IPS-20b (cell line): ENCODE data around the gene HDAC9.

Experiments
- H3K27ac ChIP-seq: one replicate; pipeline ENCODE4 v1.5.1; 2013; ENCODE audit warnings: low read length
- H3K27me3 ChIP-seq: 2 replicates; pipeline ENCODE4 v1.6.1; 2013; ENCODE audit warnings: mild to moderate bottlenecking, low read length, inconsistent platforms; ENCODE audit not compliant: insufficient read depth
- H3K36me3 ChIP-seq: 2 replicates; pipeline ENCODE4 v1.6.1; 2013; ENCODE audit warnings: low read depth, mild to moderate bottlenecking, inconsistent platforms, low read length, moderate library complexity; ENCODE audit not compliant: insufficient read depth
- H3K4me1 ChIP-seq: 2 replicates; pipeline ENCODE4 v1.6.1; 2013; ENCODE audit warnings: mild to moderate bottlenecking, control low read depth, inconsistent platforms, low read length, moderate library complexity; ENCODE audit not compliant: insufficient read depth
- H3K4me3 ChIP-seq: 2 replicates; pipeline ENCODE4 v1.5.1; 2013; ENCODE audit warnings: mild to moderate bottlenecking, low read length, inconsistent platforms
- H3K9ac ChIP-seq: 2 replicates; pipeline ENCODE4 v1.6.1; 2013; ENCODE audit warnings: low read depth, mild to moderate bottlenecking, inconsistent platforms, low read length, moderate library complexity
- H3K9me3 ChIP-seq: 2 replicates; pipeline ENCODE4 v1.6.1; 2013; ENCODE audit warnings: mild to moderate bottlenecking, low read depth, low read length, inconsistent platforms; ENCODE audit not compliant: insufficient read depth

The HDAC9 gene

GRCh38 chr7:18495412-18496340 lies at the start of gene HDAC9:
Gene HDAC9, plus strand, starts transcription at chr7:18495749. Its CDS starts 554 bp downstream, at chr7:18496303.
- H3K9ac ChIP-seq, result peak within 1 kb of the TSS; percentile 88
- peak within 1 kb of the TSS; percentile 75 for H3K27ac ChIP-seq
- peaks cover 25% of the 10 kb centered on the region for H3K4me1 ChIP-seq
- no peaks in the 10 kb centered on the region for H3K36me3 ChIP-seq
- H3K4me3 ChIP-seq, result peak within 1 kb of the TSS; percentile 80
- no peaks in the 10 kb centered on the region for H3K27me3 ChIP-seq
- no peaks in the 10 kb centered on the region for H3K9me3 ChIP-seq

GRCh38 chr7:18445916-18446520 lies 49.5 kb upstream of the HDAC9 start:
- Histone ChIP-seq H3K9ac (no peak overlapping the region), H3K9me3 (no peaks in the 10 kb centered on the region), H3K27me3 (no peaks in the 10 kb centered on the region), H3K4me3 (no peak overlapping the region), H3K27ac (no peak overlapping the region), H3K36me3 (no peaks in the 10 kb centered on the region), H3K4me1 (peaks cover 12% of the 10 kb centered on the region; the same call in 1 of the 2 replicates)

DNA sequence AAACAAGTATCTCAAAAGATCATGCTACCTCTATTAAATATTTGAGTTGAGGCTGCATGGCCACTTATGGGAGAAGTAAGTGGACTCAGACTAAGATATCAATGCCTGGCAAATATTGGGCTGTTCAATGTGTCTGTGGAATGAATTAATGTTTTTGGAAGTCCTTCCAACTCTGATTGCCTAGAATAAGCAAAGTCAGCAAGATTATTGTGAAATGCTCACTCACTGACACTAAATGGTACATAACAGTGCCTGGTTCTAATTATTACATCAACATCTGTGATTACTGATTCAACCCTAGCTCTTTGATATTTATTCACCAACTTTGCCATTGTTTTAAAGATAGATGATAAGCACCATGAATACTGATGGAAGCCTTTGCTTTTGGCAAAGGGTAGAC lies 45.5 kb upstream of the HDAC9 start:
- no peaks in the 10 kb centered on the region for H3K36me3 ChIP-seq
- no peak overlapping the region for H3K27ac ChIP-seq
- peaks cover 4% of the 10 kb centered on the region; the same call in 1 of the 2 replicates for H3K4me1 ChIP-seq
- H3K9me3 ChIP-seq, result no peaks in the 10 kb centered on the region
- H3K27me3 ChIP-seq, result no peaks in the 10 kb centered on the region
- no peak overlapping the region for H3K4me3 ChIP-seq
- H3K9ac ChIP-seq, result no peak overlapping the region

DNA sequence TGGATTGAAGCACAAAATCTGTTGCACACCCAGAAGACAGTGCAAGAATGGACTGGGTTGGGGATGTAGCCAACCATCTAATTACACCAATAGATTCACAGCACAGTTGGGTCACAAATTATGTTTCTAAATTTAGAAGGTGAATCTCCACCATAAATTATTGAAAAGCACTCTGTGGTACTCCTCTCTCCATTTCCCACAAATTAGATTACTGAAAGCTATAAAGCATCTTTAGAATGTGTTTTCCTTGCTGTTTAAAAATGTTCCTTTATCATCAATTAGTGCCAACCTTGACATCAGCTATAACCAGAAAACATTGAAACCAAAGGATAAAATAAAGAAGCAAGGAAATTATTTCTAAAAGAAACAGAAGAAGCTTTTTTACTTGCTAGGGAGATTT lies 39.9 kb upstream of the HDAC9 start:
- H3K9ac ChIP-seq, result no peak overlapping the region
- H3K27me3 ChIP-seq, result no peaks in the 10 kb centered on the region
- H3K36me3 ChIP-seq, result no peaks in the 10 kb centered on the region
- H3K4me1 ChIP-seq, result no peaks in the 10 kb centered on the region
- no peaks in the 10 kb centered on the region for H3K9me3 ChIP-seq
- H3K4me3 ChIP-seq, result no peak overlapping the region
- no peak overlapping the region for H3K27ac ChIP-seq

- Histone ChIP-seq H3K27ac (no peak overlapping the region), H3K4me3 (no peak overlapping the region), H3K9me3 (no peaks in the 10 kb centered on the region), H3K9ac (no peak overlapping the region), H3K4me1 (no peaks in the 10 kb centered on the region), H3K36me3 (no peaks in the 10 kb centered on the region), H3K27me3 (no peaks in the 10 kb centered on the region)
Observed at GRCh38 chr7:18457832-18458231, 37.7 kb upstream of the HDAC9 start.

DNA sequence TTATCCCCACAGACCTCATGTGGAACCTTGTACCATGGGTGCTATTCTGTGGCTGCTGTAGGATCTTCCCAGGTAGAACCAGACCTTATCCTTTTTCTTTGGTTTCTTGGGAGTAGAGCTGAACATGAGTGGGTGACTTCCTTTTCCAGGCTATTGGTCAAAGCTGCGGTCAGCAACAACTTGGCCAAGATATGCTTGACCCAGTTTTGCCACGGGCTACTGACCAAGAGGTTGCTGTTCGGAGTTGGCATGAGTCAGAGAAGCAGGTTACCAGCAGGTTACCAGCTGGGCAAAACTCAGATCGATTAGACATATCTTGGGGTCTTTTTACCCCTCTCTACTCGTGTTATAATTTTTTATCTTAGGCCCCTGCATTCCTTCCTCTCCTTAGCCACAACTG lies 36.7 kb upstream of the HDAC9 start:
- H3K9ac ChIP-seq, result no peak overlapping the region
- no peaks in the 10 kb centered on the region for H3K9me3 ChIP-seq
- H3K4me1 ChIP-seq, result no peaks in the 10 kb centered on the region
- H3K27ac ChIP-seq, result no peak overlapping the region
- no peaks in the 10 kb centered on the region for H3K27me3 ChIP-seq
- H3K4me3 ChIP-seq, result no peak overlapping the region
- H3K36me3 ChIP-seq, result no peaks in the 10 kb centered on the region

DNA sequence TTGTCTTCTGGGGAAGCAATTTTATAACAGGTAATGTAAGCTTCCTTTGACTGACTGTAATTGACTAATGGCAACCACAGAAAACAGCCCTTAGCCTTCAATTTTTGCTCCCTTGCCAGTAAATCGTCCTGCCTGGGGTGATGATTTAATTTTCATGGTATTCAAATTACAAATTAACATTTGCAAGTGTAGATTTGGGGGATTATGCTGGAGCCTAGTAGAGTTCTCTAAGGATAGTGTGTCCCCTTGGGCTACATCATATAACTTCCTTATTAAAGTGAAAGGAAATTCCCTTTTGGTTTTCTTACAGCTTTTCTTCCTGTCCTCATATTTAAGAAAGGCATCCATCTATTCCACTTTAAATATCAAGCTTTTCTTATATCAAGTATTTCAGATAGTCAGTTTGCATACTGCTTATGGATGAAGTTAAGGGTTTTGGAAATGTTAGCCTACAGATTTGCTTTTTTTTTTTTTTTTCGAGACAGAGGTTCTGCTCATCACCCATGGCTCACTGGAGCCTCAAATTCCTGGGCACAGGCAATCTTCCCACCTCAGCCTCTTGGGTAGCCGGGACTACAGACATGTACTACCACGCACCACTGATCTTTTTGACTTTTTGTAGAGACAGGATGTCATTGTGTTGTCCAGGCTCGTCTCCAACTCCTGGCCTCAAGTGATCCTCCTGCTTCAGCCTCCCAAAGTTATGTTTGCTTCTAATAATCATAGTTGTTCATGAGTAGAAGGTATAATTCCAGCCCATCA lies 35.9 kb upstream of the HDAC9 start:
- H3K4me1 ChIP-seq, result no peaks in the 10 kb centered on the region
- H3K9ac ChIP-seq, result no peak overlapping the region

DNA sequence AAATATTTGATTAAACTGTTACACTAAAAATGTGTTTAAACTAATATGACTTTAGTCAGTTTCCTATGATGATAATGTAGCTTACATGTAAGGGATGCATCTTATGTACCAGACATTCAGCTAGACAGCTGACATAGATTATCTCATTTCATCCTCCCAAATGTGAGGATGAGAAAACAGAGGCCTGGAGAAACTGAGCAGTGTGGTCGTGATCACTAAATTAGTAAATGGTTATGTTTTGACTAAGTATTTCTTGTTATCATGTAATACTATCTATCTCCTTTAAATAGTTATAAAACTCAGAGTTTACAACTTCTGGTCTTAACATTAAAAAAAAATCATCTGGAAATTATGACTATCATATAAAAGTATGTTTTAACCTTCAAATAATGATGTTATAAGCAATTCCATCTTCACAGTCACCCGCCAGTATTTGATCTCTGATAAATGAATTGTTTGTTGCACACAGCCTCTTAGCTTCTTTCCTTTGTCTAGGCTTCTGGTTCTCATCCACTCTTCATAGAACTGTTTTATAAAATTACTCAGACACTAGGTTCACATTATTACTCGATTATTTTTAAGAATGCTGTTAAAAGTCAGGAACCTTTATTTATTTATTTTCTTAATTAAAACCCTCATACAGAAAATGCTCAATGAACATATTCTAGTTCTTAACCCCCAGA lies 33.6 kb upstream of the HDAC9 start:
- H3K27me3 ChIP-seq, result no peaks in the 10 kb centered on the region
- H3K4me1 ChIP-seq, result no peaks in the 10 kb centered on the region
- no peaks in the 10 kb centered on the region for H3K9me3 ChIP-seq
- no peak overlapping the region for H3K9ac ChIP-seq
- H3K27ac ChIP-seq, result no peak overlapping the region
- no peaks in the 10 kb centered on the region for H3K36me3 ChIP-seq
- H3K4me3 ChIP-seq, result no peak overlapping the region

More for the DNA sequence above, 35.9 kb upstream of the HDAC9 start:
- no peaks in the 10 kb centered on the region for H3K27me3 ChIP-seq
- no peak overlapping the region for H3K27ac ChIP-seq
- no peaks in the 10 kb centered on the region for H3K9me3 ChIP-seq
- H3K36me3 ChIP-seq, result no peaks in the 10 kb centered on the region
- no peak overlapping the region for H3K4me3 ChIP-seq

DNA sequence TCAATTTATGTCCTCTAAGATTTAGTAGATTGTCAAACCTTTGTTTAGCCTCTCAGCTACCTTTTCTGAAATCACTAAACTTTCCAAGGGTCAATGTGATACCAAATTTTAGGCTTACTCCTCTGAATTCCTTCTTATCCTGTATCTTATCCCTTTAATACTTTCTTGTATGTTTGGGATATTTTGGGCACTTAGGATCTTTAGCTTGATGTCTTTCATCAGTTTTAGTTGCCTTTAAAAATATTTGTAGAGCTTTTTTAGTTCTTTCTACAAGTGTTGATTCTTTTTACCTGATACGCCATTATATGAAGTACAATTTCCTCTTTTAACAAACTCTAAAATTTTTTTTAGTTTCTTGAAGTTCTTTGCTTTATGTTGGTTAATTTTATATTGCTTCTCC lies 30.7 kb upstream of the HDAC9 start:
- Histone ChIP-seq H3K27ac (no peak overlapping the region), H3K27me3 (no peaks in the 10 kb centered on the region), H3K36me3 (no peaks in the 10 kb centered on the region), H3K4me3 (no peak overlapping the region), H3K9ac (no peak overlapping the region), H3K9me3 (no peaks in the 10 kb centered on the region), H3K4me1 (no peaks in the 10 kb centered on the region)

- Histone ChIP-seq H3K9ac (no peak overlapping the region), H3K9me3 (no peaks in the 10 kb centered on the region), H3K27ac (no peak overlapping the region), H3K36me3 (no peaks in the 10 kb centered on the region), H3K4me1 (no peaks in the 10 kb centered on the region), H3K4me3 (no peak overlapping the region), H3K27me3 (no peaks in the 10 kb centered on the region)
Observed at GRCh38 chr7:18467011-18467410, 28.5 kb upstream of the HDAC9 start.

GRCh38 chr7:18468795-18469194 lies 26.8 kb upstream of the HDAC9 start:
- no peak overlapping the region for H3K9ac ChIP-seq
- H3K4me1 ChIP-seq, result no peaks in the 10 kb centered on the region
- no peaks in the 10 kb centered on the region for H3K36me3 ChIP-seq
- H3K9me3 ChIP-seq, result no peaks in the 10 kb centered on the region
- H3K27me3 ChIP-seq, result no peaks in the 10 kb centered on the region
- no peak overlapping the region for H3K27ac ChIP-seq
- H3K4me3 ChIP-seq, result no peak overlapping the region
